Sigmoid colon (tissue), 4 donors: ENCODE results near the gene PCYT2.

Experiments
- CTCF ChIP-seq, 4 experiments: fragments of 450-650 bp in 3 of 4; fragments of 200-600 bp in 1 of 4; IDR thresholded peaks; one replicate each; pipeline ENCODE4 v1.5.1; 2016 to 2019; ENCODE audit warnings: antibody characterized with exemption in 4 of 4, mild to moderate bottlenecking in 3 of 4, moderate library complexity in 2 of 4
- EP300 ChIP-seq, 4 donors: sonication (generic); formaldehyde crosslinking; IDR thresholded peaks; one replicate each; pipeline ENCODE4 v1.6.1; 2017; ENCODE audit warnings: antibody characterized with exemption in 4 of 4
- POLR2A ChIP-seq, 2 donors: fragments of 450-650 bp; IDR thresholded peaks; one replicate each; pipeline ENCODE4 v1.6.1; 2016; ENCODE audit warnings: antibody characterized with exemption in 2 of 2, mild to moderate bottlenecking in 2 of 2, moderate library complexity in 2 of 2

- no peak for TF ChIP-seq CTCF (IDR thresholded peaks at IDR 0.05)
- no peak for TF ChIP-seq EP300 (IDR thresholded peaks at IDR 0.05)
- TF ChIP-seq POLR2A (IDR thresholded peaks at IDR 0.05): no peak
Measured at GRCh38 chr17:81915331-81915730, 4.1 kb upstream of the PCYT2 start.
